ENCODE measurements around the gene MYL12B.
"Not testable (repeated sequence)": the region's sequence is repeated elsewhere in the genome, so short reads cannot be mapped to it uniquely, and the experiment has no call there.

MYL12B gene

DNA sequence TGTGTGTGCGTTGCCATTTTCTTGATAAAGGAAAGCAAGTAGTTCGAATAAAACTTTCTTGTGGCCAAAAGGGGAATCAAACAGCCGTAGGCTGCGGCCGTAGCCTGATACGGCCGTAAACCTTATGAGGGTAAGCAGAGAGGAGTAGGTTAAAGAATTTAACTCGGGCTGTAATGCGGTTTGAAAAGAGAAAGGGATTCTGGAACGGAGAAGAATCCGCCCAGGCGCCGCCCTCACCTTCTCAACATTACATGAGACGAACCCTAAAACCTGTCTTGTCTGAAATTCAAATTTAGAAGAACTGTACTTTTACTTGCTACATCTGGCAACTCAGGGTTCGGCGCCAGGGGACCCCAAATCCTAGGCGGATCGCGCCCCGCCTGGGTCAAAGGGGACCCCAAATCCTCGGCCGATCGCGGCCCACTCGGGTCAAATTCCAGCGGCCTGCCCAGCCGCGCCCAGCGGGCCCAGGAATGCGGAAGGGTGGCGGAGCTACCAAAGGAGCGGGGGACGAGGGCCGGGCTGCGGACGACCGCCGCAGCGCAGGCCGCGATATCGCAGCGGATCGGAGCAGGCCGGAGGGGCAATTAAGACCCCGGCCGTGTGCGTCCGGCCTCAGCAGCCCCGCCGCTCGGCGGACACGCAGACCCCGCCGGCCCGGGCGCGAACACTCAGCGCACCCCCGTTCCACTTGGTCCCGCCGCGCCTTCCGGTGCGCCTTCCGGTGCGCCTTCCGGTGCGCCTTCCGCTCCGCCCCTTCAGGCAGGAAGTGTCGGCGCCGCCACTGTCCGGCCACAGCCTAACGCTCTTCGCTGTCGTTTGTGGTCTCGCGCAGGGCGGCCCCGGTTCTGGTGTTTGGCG, at the start of gene MYL12B:
Gene MYL12B, plus strand, starts transcription at position 761 of the 861 bp plus-strand sequence. CDS start 10,766 bp downstream, outside the sequence.
- H3K4me1 Mint-ChIP-seq, result peaks cover 81% of the 10 kb centered on the region
- no peaks in the 10 kb centered on the region for H3K9me3 Mint-ChIP-seq
- H3K36me3 Mint-ChIP-seq, result peaks cover 11% of the 10 kb centered on the region
- H3K27me3 Mint-ChIP-seq, result no peaks in the 10 kb centered on the region
- peak within 1 kb of the TSS; percentile 95 for H3K4me3 Mint-ChIP-seq
- peak within 1 kb of the TSS; percentile 99 for H3K27ac Mint-ChIP-seq

DNA sequence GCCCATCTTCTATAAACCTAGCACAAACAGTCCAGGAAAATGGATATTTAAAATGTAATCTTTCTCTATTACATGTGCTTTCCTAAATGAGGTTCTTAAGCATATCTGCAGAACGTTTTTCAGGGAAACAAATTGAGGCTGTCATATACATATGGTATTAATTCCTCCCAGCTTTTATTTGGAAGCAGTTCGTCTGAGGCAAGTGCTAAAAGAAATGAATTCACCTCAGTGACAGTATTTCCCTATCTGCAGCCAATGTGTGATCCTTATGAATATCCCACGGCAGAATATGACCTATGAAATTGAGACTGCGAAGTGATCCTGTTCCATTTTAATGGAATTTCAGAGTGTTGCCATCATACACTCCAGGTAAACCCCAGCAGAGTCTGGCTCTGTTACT, 49.3 kb upstream of the MYL12B start:
- Mint-ChIP-seq H3K4me3 (no peak overlapping the region), H3K36me3 (peaks cover 6% of the 10 kb centered on the region), H3K27me3 (no peaks in the 10 kb centered on the region), H3K9me3 (no peaks in the 10 kb centered on the region), H3K27ac (no peak overlapping the region), H3K4me1 (peaks cover 16% of the 10 kb centered on the region)

DNA sequence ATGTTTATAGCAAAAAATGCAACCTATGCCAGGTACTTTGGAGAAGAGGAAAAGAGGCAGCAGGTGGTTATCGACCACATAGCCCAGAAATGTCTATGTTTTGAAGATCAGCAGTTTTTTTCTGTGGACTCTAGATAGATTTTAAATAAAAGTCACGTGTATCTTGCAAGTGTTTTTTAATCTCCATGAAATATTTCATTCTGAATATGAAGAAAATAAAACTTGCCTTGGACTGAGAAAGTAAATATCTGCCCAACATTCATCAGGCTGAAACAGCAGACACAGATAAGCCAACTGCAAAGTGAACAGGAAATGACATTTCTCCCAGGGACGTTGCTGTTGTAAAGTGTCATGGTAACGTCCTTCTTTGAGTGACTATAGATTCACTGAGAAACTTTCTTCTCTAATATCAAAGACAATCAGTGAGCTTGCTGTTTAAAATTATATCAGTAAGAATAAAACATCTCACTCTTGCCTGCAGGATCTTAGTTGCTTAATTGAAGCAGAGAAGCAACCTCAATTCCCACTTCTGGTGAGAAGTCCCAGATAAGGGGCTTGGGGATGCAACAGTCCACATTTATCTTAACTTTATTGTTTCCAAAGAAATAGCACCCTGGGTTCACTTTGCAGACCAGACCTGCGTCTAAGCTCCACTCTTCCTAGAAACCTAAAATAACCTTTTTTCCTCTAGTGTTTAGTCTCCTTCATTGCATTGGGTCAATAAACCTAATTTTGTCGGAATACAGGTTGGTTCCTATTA, 48.5 kb upstream of the MYL12B start:
- Mint-ChIP-seq H3K27ac (no peak overlapping the region), H3K4me1 (peaks cover 16% of the 10 kb centered on the region), H3K27me3 (no peaks in the 10 kb centered on the region), H3K4me3 (no peak overlapping the region), H3K9me3 (no peaks in the 10 kb centered on the region), H3K36me3 (peaks cover 6% of the 10 kb centered on the region)

DNA sequence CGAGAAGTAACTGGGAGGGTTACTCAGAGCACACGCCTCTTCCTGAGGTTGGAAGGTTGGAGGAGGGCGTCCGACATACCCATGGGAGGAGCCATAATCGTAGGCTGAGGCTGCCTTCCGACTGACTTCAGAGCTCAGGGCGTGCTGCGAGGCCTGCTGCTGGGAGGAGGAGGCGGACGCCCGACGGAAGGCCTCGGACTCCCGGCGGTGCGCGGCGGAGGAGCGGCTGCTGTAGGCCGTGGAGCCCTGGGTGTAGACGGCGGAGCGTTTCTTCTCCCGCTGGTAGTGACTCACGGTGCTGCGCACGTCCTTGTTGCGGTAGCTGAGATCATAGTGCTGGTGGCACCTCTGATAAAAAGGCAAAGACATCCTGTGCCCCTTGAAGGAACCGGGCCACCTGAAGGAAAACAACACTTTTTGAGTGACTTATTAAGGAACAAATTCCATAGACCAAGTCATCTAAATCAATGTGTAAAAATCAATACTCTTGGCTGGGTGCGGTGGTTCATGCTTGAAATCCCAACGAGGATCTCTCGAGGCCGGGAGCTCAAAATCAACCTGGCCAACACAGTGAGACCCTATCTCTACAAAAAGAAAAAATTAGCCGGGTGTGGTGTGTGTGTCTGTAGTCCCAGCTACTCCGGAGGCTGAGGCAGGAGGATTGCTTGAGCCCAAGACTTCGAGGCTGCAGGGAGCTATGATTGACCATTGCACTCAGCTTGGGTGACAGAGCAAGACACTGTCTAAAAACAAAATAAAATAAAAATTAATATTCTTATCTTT, 46.9 kb upstream of the MYL12B start:
- Mint-ChIP-seq H3K4me3 (no peak overlapping the region), H3K27me3 (no peaks in the 10 kb centered on the region), H3K9me3 (no peaks in the 10 kb centered on the region), H3K27ac (no peak overlapping the region), H3K4me1 (peaks cover 16% of the 10 kb centered on the region), H3K36me3 (peaks cover 5% of the 10 kb centered on the region)

DNA sequence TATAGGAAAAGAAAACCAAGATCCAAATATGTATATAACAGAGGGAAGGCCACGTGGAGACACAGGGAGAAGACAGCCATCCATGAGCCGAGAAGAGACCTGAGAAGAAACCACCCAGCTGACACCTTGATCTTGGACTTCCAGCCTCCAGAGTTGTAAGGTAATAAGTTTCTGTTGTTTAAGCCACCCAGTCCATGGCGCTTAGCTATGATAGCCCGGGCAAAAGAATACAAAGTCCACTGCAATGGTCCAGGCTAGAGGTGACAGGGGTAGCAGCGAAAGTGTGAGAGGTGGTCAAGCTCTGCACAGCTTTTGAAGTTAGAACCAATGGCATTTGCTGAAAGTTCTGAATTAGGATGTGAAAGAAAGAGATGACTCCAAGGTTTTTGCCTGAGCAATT, 44.9 kb upstream of the MYL12B start:
- H3K27me3 Mint-ChIP-seq, result no peaks in the 10 kb centered on the region
- no peak overlapping the region for H3K27ac Mint-ChIP-seq
- H3K36me3 Mint-ChIP-seq, result peaks cover 2% of the 10 kb centered on the region
- H3K4me3 Mint-ChIP-seq, result no peak overlapping the region
- no peaks in the 10 kb centered on the region for H3K9me3 Mint-ChIP-seq
- peaks cover 16% of the 10 kb centered on the region for H3K4me1 Mint-ChIP-seq

DNA sequence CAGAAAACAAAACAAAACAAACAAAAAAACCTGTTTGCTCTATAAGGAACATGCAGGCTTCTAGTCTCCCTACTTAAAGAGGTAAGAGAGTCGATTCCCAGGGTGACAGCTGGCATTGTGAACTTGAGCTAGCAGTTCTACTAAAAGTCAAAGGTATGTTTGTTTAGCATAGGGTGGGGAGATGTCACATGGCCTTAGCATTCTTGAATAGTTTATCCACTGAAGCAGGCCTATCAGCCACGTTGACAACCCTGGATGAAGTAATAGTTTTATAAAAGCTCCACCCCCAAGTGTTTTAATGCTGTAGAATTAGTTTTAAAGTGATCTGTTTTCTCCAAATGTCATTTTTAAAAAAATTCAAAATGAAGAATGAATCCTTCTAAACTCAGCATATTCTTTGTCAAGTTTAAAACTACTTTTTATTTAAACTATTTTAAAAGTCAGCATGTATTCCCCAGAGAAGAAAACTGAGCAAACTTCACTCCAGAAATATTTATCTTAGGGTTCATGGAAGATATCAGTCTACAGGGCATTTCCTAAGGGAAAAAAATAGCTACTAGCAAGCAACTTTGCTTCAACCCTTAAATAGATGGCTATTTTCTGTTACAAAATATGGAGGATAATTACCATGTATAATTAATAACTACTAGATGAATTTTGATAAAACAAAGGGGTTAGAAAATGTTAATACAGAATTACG, 43.8 kb upstream of the MYL12B start:
- no peaks in the 10 kb centered on the region for H3K9me3 Mint-ChIP-seq
- peaks cover 2% of the 10 kb centered on the region for H3K36me3 Mint-ChIP-seq
- H3K4me3 Mint-ChIP-seq, result no peak overlapping the region
- H3K27me3 Mint-ChIP-seq, result no peaks in the 10 kb centered on the region
- no peak overlapping the region for H3K27ac Mint-ChIP-seq
- H3K4me1 Mint-ChIP-seq, result peaks cover 12% of the 10 kb centered on the region

DNA sequence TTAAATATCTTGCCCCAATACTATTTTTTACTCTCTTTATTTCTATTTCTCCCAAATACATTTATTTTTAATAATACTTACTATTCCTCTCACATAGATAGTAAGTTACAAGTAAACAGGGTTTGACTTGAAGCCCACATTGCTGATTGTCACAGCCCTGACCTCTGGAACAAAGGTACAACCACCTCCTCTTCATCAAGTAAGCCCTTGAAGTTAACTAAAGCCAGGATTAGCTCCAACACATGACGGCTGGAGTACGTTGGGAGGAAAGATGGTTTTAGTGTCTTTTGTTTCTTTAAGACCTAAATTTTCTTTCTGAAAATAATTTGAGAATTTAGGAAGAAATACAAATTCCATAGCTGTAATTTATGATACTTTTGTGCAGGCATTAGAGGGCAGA, 43.1 kb upstream of the MYL12B start:
- no peaks in the 10 kb centered on the region for H3K27me3 Mint-ChIP-seq
- H3K9me3 Mint-ChIP-seq, result no peaks in the 10 kb centered on the region
- peaks cover 2% of the 10 kb centered on the region for H3K36me3 Mint-ChIP-seq
- H3K4me3 Mint-ChIP-seq, result no peak overlapping the region
- no peak overlapping the region for H3K27ac Mint-ChIP-seq
- peaks cover 4% of the 10 kb centered on the region for H3K4me1 Mint-ChIP-seq

DNA sequence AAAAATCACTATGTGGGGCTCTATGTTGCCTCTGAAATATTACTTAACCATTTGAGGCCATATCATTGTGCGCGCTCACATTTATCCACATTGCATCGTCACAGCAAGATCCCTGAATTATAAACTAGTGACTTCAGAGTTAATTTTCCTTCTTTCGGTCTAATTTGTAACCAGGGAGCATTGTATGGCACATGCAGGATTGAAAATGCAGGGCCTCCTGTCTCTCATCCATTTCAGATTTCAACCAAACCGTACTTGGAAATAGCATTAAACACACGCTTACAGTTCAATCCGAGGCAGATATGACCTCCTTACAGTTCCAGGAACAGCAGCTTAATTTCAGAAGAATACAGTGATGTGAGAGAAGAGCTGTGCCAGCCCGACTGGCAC, 42.7 kb upstream of the MYL12B start:
- Mint-ChIP-seq H3K27me3 (no peaks in the 10 kb centered on the region), H3K4me3 (no peak overlapping the region), H3K27ac (no peak overlapping the region), H3K9me3 (no peaks in the 10 kb centered on the region), H3K36me3 (peaks cover 2% of the 10 kb centered on the region), H3K4me1 (peaks cover 1% of the 10 kb centered on the region)

DNA sequence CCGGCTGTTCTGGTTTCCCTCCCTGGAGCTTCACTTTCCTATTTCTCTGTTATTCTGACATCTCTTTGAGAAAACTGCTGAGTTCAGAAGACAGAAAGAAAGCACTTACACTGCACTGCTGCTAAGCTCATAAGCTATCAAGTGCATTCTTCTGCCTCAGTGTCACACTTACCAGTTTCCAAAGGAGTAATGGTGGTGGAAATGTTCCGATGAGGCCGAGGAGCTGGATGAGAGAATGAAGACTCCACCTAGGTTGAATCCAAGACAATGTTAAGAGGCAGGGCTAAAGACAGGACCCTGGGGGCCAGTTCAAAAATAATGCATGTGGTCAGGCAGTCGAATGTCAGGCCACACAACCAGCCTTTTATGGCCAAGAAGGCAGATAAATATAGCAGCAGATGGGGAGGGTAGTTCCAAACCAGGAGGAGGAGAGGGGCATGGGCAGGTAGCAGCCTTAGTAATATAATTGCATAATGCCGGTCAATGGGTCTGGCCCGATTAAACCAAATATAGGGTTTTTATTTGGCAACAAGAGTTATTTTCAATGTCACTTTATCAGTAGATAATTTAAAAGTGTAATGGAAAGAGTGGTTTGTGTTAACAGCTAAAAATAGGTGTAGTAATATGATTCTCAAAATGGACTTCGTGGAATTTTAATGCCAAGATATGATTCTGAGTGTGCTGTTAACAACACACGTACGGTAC, 42.1 kb upstream of the MYL12B start, which contains the start of gene MYOM1:
Gene MYOM1, minus strand, starts transcription at position 338 of the 705 bp plus-strand sequence. CDS start 4,745 bp downstream, outside the sequence.
- no peaks in the 10 kb centered on the region for H3K27me3 Mint-ChIP-seq
- peaks cover 2% of the 10 kb centered on the region for H3K36me3 Mint-ChIP-seq
- no peaks in the 10 kb centered on the region for H3K9me3 Mint-ChIP-seq
- H3K27ac Mint-ChIP-seq, result no peak within 1 kb of the TSS
- no peak within 1 kb of the TSS for H3K4me3 Mint-ChIP-seq
- no peaks in the 10 kb centered on the region for H3K4me1 Mint-ChIP-seq

DNA sequence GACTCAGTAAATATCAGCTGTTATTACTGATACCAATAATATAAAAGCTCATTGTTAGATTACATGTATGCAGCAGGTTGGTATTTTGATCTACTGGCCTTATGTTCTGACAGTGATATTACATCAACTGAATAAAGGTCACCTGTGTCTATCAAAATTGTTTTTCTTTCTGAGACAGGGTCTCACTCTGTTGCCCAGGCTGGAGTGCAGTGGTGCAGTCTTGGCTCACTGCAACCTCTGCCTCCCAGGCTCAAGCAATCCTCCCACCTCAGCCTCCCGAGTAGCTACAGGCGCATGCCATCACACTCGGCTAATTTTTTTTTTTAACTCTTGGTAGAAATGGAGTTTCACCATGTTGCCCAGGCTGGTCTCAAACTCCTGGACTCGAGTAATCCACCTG, 41.1 kb upstream of the MYL12B start:
- not testable (repeated sequence) for H3K4me3 Mint-ChIP-seq, H3K36me3 Mint-ChIP-seq, H3K27me3 Mint-ChIP-seq, H3K9me3 Mint-ChIP-seq, H3K4me1 Mint-ChIP-seq, H3K27ac Mint-ChIP-seq

DNA sequence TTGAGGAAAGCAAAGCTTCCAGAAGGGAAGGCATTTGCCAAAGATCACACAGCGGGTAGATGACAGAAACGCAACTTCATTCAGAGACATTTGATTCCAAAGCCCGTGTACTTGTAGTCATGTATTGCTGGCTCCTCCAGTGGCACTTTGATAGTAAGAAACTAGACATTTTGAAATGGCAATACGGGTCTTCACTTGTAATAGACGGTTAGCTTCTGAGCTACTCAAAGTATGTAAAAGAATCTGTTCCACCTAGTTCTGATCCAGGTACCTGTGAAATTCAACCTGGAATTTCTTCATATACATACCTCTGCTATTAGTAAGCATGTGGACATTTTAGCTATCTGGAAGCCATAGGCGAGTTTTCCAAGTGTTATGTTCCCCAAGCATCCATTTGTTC, 40.4 kb upstream of the MYL12B start:
- H3K27ac Mint-ChIP-seq, result no peak overlapping the region
- H3K4me3 Mint-ChIP-seq, result no peak overlapping the region
- no peaks in the 10 kb centered on the region for H3K27me3 Mint-ChIP-seq
- H3K9me3 Mint-ChIP-seq, result no peaks in the 10 kb centered on the region
- H3K36me3 Mint-ChIP-seq, result peaks cover 2% of the 10 kb centered on the region
- no peaks in the 10 kb centered on the region for H3K4me1 Mint-ChIP-seq

DNA sequence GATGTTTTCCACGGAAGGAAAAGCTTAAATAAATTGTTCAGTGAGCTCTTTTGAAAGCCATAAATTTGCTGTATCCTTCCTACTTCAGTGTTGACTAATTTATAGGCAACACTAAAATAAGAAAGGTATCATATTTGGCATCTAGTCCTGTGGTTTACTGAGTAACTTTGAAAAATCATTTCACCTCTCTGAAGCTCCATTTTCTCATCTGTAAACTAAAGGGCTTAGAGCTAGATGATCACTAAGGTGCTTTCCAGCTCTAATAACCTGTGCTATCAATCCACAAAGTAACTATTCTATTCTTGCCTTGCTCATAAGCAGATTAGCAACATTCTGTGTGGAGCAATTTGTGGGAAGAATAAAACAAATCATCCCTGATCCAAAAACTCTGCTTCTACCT, 38.6 kb upstream of the MYL12B start:
- Mint-ChIP-seq H3K9me3 (no peaks in the 10 kb centered on the region), H3K27me3 (no peaks in the 10 kb centered on the region), H3K36me3 (no peaks in the 10 kb centered on the region), H3K4me3 (no peak overlapping the region), H3K27ac (no peak overlapping the region), H3K4me1 (no peaks in the 10 kb centered on the region)

DNA sequence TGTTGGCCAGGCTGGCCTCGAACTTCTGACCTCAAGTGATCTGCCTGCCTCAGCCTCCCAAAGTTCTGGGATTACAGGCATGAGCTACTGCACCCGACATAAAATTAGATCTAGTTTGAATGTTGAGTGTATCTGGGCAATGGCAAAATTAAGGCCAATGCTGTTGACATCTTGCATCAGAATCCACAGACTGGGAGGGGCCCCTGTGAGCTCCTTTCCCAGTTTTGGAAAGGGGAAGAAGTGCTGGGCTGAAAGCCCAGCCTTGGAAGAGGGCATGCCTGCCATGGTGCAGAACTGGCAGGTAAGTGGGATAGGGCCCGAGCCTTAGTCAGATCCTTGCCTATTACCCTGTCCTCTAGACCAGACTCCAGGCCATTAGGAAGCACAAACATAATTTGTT, 37.7 kb upstream of the MYL12B start:
- Mint-ChIP-seq H3K27ac (no peak overlapping the region), H3K9me3 (no peaks in the 10 kb centered on the region), H3K4me1 (no peaks in the 10 kb centered on the region), H3K27me3 (no peaks in the 10 kb centered on the region), H3K36me3 (no peaks in the 10 kb centered on the region), H3K4me3 (no peak overlapping the region)

DNA sequence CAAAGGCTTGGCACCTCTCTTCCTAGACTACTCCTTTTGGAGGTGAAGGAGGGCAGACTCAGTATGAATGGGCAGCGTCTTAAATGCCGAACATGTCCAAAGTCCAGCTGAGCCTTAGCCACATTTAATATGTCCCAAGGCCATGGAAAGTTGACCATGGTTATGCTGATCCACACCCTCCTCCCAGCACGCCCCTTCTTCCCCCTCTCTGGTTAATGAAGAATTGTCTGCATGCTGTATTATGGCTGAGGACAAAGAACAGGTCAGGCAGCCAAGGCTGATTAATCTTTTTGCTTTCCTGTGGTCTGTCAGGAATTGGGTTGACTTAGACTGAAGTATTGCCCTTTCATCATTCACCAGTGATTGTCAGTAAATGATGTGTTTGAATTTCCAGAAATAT, 36.3 kb upstream of the MYL12B start:
- no peaks in the 10 kb centered on the region for H3K4me1 Mint-ChIP-seq
- H3K27ac Mint-ChIP-seq, result no peak overlapping the region
- H3K4me3 Mint-ChIP-seq, result no peak overlapping the region
- no peaks in the 10 kb centered on the region for H3K9me3 Mint-ChIP-seq
- no peaks in the 10 kb centered on the region for H3K36me3 Mint-ChIP-seq
- H3K27me3 Mint-ChIP-seq, result no peaks in the 10 kb centered on the region

DNA sequence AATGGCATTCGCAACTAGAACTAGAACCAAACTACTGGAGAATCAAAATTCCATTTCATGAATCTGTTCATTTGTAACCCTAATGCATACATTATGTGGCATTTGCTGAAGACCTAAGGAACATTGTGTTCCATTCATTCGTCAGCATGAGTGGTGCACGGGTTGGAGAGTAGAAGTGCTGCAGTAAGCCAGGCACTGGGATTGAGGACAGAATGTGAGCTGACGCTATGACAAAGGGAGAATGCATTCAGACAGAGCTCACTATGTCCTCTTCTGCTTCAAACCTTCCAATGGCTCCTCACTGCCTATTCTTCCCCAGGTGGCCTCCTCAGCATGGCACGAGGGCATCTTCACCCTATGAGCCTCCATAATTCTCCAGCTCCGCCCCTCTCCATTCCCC, 35.9 kb upstream of the MYL12B start:
- Mint-ChIP-seq H3K4me1 (no peaks in the 10 kb centered on the region), H3K36me3 (no peaks in the 10 kb centered on the region), H3K4me3 (no peak overlapping the region), H3K27me3 (no peaks in the 10 kb centered on the region), H3K27ac (no peak overlapping the region), H3K9me3 (no peaks in the 10 kb centered on the region)
